ENCODE measurements around the gene CPS1. TPM values are rescaled to one million over a fixed set of nuclear protein-coding genes. Genes with fewer than 3 reads are reported as not detected.

Gene CPS1
- total and polyA plus RNA-seq, 12 donors: 0.86 to 8.2 (median 2.6) TPM

- 72 to 88% methylated on average over 1 of the region's 1 CpG for WGBS, 2 donors
- H3K9me3 ChIP-seq: peaks cover 0 to 17% (median 2%) of the 10 kb centered on the region in 11 donors
- no peak for TF ChIP-seq CTCF (IDR thresholded peaks at IDR 0.05)
- H3K27me3 ChIP-seq: no peaks in the 10 kb centered on the region
- H3K4me1 ChIP-seq: no peaks in the 10 kb centered on the region
- no peak overlapping the region for H3K4me3 ChIP-seq
- no peak for ATAC-seq
- H3K27ac ChIP-seq: no peak overlapping the region
- peaks cover 0 to 11% (median 0%) of the 10 kb centered on the region in 9 donors for H3K36me3 ChIP-seq
- intact Hi-C loops (cut with DNase I): no loop called here
- no peak for DNase-seq
These were observed 43.1 kb downstream of the CPS1 start for GRCh38 chr2:210599476-210599875.

- ATAC-seq: no peak
- Histone ChIP-seq H3K4me1 (no peaks in the 10 kb centered on the region), H3K27me3 (no peaks in the 10 kb centered on the region), H3K9me3 (no peaks in the 10 kb centered on the region), H3K4me3 (no peak overlapping the region), H3K27ac (no peak overlapping the region), H3K36me3 (peaks cover 0 to 8% (median 0%) of the 10 kb centered on the region in 9 donors)
- intact Hi-C loops (cut with DNase I): no loop called here
- no peak for TF ChIP-seq CTCF (IDR thresholded peaks at IDR 0.05)
- WGBS, 2 donors: 83% methylated on average over 1 of the region's 1 CpG
- DNase-seq: no peak
These were observed 48.3 kb downstream of the CPS1 start for GRCh38 chr2:210604666-210605065.

- Histone ChIP-seq H3K27me3 (no peaks in the 10 kb centered on the region), H3K9me3 (no peaks in the 10 kb centered on the region), H3K27ac (no peak overlapping the region), H3K4me1 (no peaks in the 10 kb centered on the region), H3K36me3 (peaks cover 0 to 8% (median 0%) of the 10 kb centered on the region in 9 donors), H3K4me3 (no peak overlapping the region)
- intact Hi-C loops (cut with DNase I): no loop called here
- DNase-seq (no peak), ATAC-seq (no peak)
- no peak for TF ChIP-seq CTCF (IDR thresholded peaks at IDR 0.05)
- WGBS, 2 donors: 65 to 67% methylated on average over 2 of the region's 2 CpGs
These were observed 49.6 kb downstream of the CPS1 start for GRCh38 chr2:210606001-210606400.

- WGBS, 2 donors: 80 to 86% methylated on average over 2 of the region's 2 CpGs
- no peak for DNase-seq
- Histone ChIP-seq H3K36me3 (peaks cover 0 to 8% (median 0%) of the 10 kb centered on the region in 9 donors), H3K27me3 (no peaks in the 10 kb centered on the region), H3K4me1 (no peaks in the 10 kb centered on the region), H3K27ac (no peak overlapping the region), H3K9me3 (no peaks in the 10 kb centered on the region), H3K4me3 (no peak overlapping the region)
- TF ChIP-seq CTCF (IDR thresholded peaks at IDR 0.05): no peak
- intact Hi-C loops (cut with DNase I): loop anchor here in 1 of 10 donors (10.0 kb wide), 1 partner anchor 543 kb away; no protein-coding TSS in a partner anchor
- no peak for ATAC-seq
These were observed 55.1 kb downstream of the CPS1 start for GRCh38 chr2:210611466-210611865.

All from heart right ventricle (tissue), 16 donors.